ENCODE data around the gene USP36. TPM values are rescaled to one million over a fixed set of nuclear protein-coding genes. Genes with fewer than 3 reads are reported as not detected.

The USP36 gene
- total RNA-seq, 3 donors from 2014 or later: 50.2 to 58.8 (median 55.4) TPM

DNA sequence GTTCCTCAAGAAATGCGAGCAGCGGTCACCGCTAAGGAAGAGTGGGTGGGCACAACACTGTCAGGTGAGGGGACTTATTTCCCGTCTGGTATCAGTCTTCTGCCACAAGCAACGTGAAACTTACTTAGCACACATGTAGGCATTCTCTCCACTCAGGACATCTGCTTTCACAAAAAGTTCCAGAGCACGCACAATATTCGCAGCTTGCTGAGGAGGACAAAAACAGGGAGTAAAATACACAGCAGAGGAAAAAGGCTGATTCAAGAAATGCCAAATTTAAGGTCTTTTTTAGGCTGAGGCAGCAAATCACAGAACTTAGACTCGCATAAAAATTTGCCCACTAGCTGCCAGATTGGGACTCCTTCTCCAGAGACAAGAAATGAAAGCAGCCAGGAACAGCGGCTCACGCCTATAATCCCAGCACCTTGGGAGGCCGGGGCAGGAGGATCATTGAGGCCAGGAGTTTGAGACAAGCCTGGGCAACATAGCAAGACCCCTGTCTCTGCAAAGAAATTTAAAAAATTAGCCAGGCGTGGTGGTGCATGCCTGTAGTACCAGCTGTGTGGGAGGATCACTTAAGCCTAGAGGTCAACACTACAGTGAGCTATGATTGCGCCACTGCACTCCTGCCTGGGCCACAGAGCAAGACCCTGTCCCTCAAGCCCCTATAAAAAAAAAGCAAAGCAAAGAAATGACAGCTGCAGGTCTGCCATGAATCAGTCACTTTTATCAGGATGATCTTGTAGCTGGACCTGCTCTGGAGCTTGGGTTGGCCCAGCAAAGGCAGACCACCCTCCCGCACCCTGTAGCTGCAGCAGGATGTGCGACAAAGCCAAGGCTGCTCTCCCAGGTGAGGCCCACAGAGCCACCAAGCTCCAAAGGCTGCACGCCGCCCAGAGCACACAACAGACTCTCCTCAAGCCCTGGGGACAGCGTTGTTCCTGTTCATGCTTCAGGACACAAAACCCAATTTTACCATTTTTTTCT lies 20.5 kb downstream of the USP36 start:
- TF ChIP-seq, protein P1, sequence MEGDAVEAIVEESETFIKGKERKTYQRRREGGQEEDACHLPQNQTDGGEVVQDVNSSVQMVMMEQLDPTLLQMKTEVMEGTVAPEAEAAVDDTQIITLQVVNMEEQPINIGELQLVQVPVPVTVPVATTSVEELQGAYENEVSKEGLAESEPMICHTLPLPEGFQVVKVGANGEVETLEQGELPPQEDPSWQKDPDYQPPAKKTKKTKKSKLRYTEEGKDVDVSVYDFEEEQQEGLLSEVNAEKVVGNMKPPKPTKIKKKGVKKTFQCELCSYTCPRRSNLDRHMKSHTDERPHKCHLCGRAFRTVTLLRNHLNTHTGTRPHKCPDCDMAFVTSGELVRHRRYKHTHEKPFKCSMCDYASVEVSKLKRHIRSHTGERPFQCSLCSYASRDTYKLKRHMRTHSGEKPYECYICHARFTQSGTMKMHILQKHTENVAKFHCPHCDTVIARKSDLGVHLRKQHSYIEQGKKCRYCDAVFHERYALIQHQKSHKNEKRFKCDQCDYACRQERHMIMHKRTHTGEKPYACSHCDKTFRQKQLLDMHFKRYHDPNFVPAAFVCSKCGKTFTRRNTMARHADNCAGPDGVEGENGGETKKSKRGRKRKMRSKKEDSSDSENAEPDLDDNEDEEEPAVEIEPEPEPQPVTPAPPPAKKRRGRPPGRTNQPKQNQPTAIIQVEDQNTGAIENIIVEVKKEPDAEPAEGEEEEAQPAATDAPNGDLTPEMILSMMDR (IDR thresholded peaks at IDR 0.05): no peak
- TF ChIP-seq POLR2A (IDR thresholded peaks at IDR 0.05) (no peak), POLR2AphosphoS5 (IDR thresholded peaks at IDR 0.05) (no peak)
- intact Hi-C loops (cut with DNase I; ENCODE audit: low total_unique reads): no loop called here
- H3K27ac ChIP-seq: peak overlapping the region in 1 of 2 donors; percentile 65
- no peaks in the 10 kb centered on the region for H3K27me3 ChIP-seq
- no peaks in the 10 kb centered on the region for H3K4me1 ChIP-seq
- H3K4me3 ChIP-seq: no peak overlapping the region
- no peaks in the 10 kb centered on the region for H3K9me3 ChIP-seq
- no peak for DNase-seq (ENCODE audit: low spot score in 2 of 2)
- H3K36me3 ChIP-seq: peaks cover 5% of the 10 kb centered on the region

DNA sequence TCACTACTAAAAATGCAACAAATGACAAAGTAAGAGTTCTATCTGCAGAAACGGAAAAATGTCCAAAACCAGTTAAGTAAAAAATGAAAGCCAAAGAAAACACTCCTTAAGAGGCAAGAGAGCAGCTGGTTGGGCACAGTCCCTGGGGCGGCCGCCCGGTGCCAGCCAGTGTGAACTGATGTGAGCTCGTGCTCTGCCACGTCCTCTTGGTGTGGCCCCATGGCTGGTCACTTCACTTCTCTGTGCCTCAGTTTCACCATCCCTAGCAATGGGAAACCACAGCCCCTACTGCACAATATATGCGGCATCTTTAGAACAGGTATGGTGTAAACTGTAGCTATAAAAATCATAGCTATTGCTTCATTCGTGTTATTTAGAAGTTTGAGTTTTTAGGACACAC lies 21.2 kb downstream of the USP36 start:
- no peaks in the 10 kb centered on the region for H3K4me1 ChIP-seq
- no peak for TF ChIP-seq POLR2AphosphoS5 (IDR thresholded peaks at IDR 0.05)
- no peak for TF ChIP-seq POLR2A (IDR thresholded peaks at IDR 0.05)
- TF ChIP-seq, protein P1 (IDR thresholded peaks at IDR 0.05): no peak
- no peaks in the 10 kb centered on the region for H3K27me3 ChIP-seq
- peak overlapping the region; percentile 43 to 65 for H3K27ac ChIP-seq
- H3K4me3 ChIP-seq: no peak overlapping the region
- H3K9me3 ChIP-seq: no peaks in the 10 kb centered on the region
- intact Hi-C loops (cut with DNase I; ENCODE audit: low total_unique reads): no loop called here
- no peak for DNase-seq (ENCODE audit: low spot score in 2 of 2)
- H3K36me3 ChIP-seq: peaks cover 5% of the 10 kb centered on the region

DNA sequence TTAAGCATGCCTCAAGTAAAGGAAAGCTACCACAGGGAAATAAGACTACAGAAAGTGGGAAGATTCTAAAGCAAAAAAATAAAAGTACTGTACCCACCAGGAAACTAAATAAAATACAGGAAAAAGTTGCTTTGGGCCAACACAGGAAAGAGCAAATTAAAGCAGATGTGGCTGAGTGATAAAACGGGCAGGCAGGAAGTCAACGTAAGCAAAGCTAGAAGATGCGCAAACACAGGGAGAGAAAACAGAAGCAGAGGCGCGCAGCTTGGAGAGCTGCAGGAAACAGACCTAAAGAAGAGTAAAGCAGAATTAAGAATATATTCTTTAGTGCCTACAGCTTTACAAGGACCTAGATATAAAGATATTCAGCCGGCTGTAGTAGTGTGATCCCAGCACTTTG lies 21.7 kb downstream of the USP36 start:
- intact Hi-C loops (cut with DNase I; ENCODE audit: low total_unique reads): no loop called here
- Histone ChIP-seq H3K9me3 (no peaks in the 10 kb centered on the region), H3K4me1 (no peaks in the 10 kb centered on the region), H3K4me3 (no peak overlapping the region), H3K36me3 (peaks cover 5% of the 10 kb centered on the region), H3K27ac (peak overlapping the region; percentile 43 to 65), H3K27me3 (no peaks in the 10 kb centered on the region)
- TF ChIP-seq POLR2AphosphoS5 (IDR thresholded peaks at IDR 0.05) (no peak), POLR2A (IDR thresholded peaks at IDR 0.05) (no peak)
- TF ChIP-seq, protein P1 (IDR thresholded peaks at IDR 0.05): no peak
- DNase-seq (ENCODE audit: low spot score in 2 of 2): no peak

DNA sequence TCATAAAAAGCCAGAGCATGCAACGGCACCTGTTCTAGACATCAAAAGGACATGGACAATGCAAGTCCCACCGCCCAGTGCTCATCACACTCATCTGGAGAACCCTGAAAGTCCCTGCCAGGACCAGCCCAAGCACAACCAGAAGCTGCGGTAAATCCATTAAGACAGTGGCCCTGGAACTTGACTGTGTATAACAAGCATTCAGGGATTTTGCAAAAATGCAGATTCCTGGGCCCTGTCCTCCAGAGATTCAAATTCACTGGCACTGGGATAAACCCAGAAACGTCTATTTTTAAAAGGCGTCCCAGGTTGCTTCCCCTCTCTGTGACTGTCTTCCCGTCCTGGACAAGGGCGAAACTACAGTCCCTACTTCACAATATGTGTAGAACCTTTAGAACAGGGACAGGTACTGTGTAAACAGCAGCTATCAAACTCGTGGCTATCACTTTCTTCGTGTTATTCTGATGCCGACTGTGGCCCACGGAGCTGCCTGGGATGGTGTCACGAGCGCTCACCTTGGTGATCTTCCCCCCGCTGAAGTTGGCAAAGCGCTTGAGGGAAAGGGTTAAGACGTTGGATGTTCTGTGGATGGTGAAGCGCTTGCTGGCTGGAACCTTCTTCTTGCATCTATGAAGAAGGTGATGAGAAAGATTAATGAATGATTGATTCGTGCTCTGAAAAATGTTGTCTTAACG lies 22.3 kb downstream of the USP36 start:
- Histone ChIP-seq H3K4me1 (no peaks in the 10 kb centered on the region), H3K9me3 (no peaks in the 10 kb centered on the region), H3K36me3 (peaks cover 5% of the 10 kb centered on the region), H3K27ac (peak overlapping the region in 1 of 2 donors; percentile 56), H3K27me3 (no peaks in the 10 kb centered on the region), H3K4me3 (no peak overlapping the region)
- TF ChIP-seq POLR2A (IDR thresholded peaks at IDR 0.05) (no peak), POLR2AphosphoS5 (IDR thresholded peaks at IDR 0.05) (no peak)
- TF ChIP-seq, protein P1 (IDR thresholded peaks at IDR 0.05): no peak
- intact Hi-C loops (cut with DNase I; ENCODE audit: low total_unique reads): no loop called here
- no peak for DNase-seq (ENCODE audit: low spot score in 2 of 2)

DNA sequence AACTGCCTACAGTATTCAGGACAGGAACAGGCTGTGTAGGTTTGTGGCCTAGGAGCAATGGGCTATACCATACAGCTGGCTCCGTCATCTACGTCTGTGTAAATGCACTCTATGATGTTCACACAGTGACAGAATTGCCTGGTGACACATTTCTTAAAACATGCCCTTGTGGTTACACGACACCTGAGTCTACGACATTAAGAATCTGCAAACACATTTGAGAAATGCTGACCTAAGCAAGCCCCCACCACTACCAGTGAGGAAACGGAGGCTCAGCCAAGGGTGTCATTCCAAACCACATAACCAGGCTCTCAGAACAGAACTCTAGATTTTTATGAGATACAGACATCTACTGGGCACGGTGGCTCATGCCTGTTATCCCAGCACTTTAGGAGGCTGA lies 23.5 kb downstream of the USP36 start:
- DNase-seq (ENCODE audit: low spot score in 2 of 2): no peak
- intact Hi-C loops (cut with DNase I; ENCODE audit: low total_unique reads): no loop called here
- Histone ChIP-seq H3K36me3 (peaks cover 5% of the 10 kb centered on the region), H3K9me3 (no peaks in the 10 kb centered on the region), H3K27ac (no peak overlapping the region), H3K4me3 (no peak overlapping the region), H3K27me3 (no peaks in the 10 kb centered on the region), H3K4me1 (no peaks in the 10 kb centered on the region)
- TF ChIP-seq POLR2AphosphoS5 (IDR thresholded peaks at IDR 0.05) (no peak), POLR2A (IDR thresholded peaks at IDR 0.05) (no peak)
- TF ChIP-seq, protein P1 (IDR thresholded peaks at IDR 0.05): no peak

Measured in breast epithelium (tissue), 4 donors.